Skin of body (tissue), 2 donors: ENCODE results near the gene ZNF106. TPM values are rescaled to one million over a fixed set of nuclear protein-coding genes. Genes with fewer than 3 reads are reported as not detected.

Source experiments
- DNase-seq: peaks from one replicate; lab custom pipeline; 2025; lab: John Stamatoyannopoulos, UW
- total RNA-seq: library from RNA; depleted of rRNA; stranded (reverse); fragments of >200 nt; gene quantifications from one replicate; pipeline ENCODE4 v1.2.3, GENCODE V29; 2014

The ZNF106 gene
- total RNA-seq: 91.1 TPM

GRCh38 chr15:42490671-42491538, at the start of gene ZNF106:
Gene ZNF106 (minus strand): TSS chr15:42491141. CDS start chr15:42472289, 18,852 bp downstream.
- DNase-seq: peak; percentile 92

GRCh38 chr15:42533246-42533645, 42.3 kb upstream of the ZNF106 start:
- DNase-seq: no peak

- DNase-seq: no peak
Measured at GRCh38 chr15:42528970-42529369, 38.0 kb upstream of the ZNF106 start.

- no peak for DNase-seq
Measured at GRCh38 chr15:42523331-42523730, 32.4 kb upstream of the ZNF106 start.

DNA sequence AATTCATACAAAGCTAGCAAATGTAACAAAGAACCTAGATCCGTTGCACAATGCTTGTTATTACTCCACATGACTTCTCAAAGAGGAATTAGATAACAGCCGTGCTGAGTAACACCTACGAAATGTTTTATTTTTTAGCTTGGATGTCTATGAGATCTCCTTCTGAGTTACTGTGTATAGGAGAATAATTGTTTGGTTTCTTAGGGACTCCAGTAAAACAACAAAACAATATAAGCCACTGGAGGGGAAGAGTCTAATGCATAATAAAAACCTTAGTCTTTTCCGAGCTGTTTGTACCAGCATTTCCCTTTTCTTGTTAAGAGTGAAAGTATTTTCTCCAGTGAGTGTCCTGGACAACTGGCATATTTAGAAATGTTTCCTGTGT, 20.1 kb upstream of the ZNF106 start:
- no peak for DNase-seq

GRCh38 chr15:42510258-42511006, 19.5 kb upstream of the ZNF106 start:
- no peak for DNase-seq

DNA sequence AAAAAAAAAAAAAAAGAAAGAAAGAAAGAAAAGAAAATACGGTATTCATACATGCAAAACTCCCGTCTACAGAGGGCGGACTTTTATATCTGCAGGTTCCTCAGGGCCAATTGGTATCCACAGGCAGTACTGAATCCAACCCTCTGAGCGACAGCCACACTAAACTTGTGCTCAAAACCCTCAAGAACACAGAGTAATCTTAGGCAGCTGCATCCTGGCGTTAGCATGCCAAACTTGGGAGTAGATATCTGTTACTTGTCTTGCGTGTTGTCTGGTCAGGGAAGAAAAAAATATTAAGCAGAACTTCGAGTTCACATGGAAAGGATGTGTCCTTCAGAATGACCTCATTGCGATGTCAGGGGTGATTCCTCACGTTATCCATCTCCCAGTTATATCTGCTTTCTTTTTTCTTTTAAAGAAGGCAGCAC, 17.3 kb upstream of the ZNF106 start:
- DNase-seq: no peak

GRCh38 chr15:42507514-42507913, 16.6 kb upstream of the ZNF106 start:
- DNase-seq: no peak

DNA sequence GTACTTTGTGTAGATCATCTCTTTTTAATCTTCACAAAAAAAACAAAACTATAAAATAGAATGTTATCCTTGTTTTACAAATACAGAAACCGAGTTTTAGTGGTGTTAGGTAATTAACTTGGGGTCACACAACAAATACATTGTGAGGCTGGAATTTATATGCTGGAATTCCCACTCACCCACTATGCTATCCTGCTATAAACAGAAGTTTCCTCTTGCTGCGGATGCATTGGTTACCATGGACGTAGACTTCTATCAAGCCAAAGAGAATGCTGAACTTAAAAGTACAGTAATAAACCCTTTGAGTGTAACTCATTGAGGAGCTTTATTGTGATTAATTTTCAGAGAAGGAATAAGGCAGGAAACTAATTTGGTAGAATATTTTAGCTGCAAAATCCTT, 13.7 kb upstream of the ZNF106 start:
- no peak for DNase-seq

GRCh38 chr15:42503825-42504224, 12.9 kb upstream of the ZNF106 start:
- DNase-seq: no peak

- DNase-seq: no peak
Measured at GRCh38 chr15:42502477-42502876, 11.5 kb upstream of the ZNF106 start.

- no peak for DNase-seq
Measured at GRCh38 chr15:42499858-42500609, 9.1 kb upstream of the ZNF106 start.

DNA sequence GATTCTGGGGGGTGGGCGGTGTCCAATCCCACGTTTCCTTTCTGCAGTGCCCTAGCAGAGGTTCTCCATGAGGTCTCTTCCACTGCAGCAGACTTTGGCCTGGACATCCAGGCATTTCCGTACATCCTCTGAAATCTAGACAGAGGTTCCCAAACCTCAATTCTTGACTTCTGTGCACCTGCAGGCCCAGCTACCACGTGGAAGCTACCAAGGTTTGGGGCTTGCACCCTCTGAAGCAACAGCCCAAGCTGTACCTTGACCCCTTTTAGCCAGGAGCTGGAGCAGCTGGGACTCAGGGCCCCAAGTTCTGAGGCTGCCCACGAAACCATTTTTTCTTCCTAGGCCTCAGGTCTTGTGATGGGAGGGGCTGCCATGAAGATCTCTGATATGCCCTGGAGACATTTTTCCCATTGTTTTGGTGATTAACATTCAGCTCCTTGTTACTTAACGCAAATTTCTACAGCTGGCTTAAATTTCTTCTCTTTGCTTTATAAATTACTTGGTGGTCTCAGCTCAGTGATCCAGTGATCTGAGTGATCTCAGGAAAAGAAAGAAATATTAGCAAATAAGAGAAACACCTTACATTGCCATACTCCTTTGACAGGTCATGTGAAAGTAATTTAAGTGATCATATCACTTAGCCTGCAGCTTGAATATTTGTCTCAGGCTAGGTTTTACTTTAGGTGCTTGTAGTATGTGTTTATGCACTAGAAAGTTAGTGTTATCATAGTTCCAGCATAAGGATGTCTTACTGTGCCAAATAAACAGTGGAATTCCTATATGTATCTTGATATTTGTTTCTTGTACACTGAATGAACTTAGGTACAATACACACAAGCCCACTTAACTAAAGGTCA, 7.5 kb upstream of the ZNF106 start:
- DNase-seq: no peak

DNA sequence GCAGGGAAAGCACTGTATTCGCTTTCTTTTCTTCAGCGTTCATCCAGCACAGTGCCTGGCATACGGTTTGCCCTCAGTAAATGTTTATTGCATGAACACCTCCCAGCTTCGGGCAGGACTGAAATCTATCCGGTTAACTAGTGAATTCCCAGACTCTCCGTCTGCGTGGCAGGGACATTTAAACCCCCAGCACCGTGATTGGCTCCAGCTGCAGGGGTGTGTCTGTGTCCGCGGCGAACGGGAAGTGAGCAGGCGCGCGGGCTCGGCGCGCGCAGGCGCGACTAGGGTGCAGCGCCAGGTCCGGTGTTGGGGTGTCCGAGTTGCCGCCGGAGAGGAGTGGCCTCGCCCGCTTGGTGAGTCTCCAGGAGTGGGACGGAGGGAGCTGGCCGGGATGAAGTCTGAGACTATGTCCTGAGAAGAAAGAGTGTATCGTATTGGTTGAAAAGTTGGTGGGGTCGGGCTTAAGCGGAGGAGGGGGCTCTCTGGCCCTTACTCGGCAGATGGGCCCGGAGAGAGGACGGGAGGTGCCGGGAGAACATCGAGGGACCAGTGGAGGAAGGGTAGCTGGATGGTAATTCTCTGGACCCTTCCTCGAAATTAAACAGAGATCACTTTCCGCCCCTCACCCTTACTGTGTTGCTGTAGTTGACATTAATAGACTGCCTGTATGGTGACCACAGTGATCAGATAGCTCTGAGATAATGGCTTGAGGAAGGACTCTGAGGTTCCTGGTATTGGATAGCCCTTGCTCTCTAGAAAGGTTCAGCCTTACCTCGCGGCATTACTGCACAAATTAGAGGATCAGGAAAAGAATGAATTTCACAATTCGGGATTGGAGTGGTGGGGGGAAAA, 4.6 kb upstream of the ZNF106 start, which contains the start of gene SNAP23:
Gene SNAP23, plus strand, starts transcription at position 274 of the 852 bp plus-strand sequence. CDS start 16,213 bp downstream, outside the sequence.
- DNase-seq: peak; percentile 96

GRCh38 chr15:42494998-42495360, 4.0 kb upstream of the ZNF106 start:
- DNase-seq: peak; percentile 75

DNA sequence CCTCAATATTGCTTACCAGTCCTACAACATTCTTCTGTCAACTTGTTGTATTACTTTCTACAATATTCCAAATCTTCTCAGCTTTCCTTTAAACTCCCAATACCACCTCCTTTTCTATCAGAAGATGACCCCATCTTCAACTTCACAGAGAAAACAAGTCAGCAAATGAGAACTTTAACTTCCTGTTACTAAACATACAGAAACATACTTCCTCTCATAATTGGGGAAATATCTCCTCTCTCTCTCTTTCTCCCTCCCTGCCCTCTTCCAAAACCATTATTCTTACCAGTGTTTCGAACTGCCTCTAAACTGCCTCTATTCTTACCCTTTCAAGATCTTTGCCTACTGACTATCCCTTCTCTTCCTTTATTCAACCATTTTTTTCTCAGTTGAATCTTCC, 2.7 kb upstream of the ZNF106 start:
- no peak for DNase-seq

GRCh38 chr15:42491539-42492225, 741 bp upstream of the ZNF106 start:
- no peak for DNase-seq

GRCh38 chr15:42490291-42490670, 660 bp downstream of the ZNF106 start:
- DNase-seq: no peak

- no peak for DNase-seq
Measured at GRCh38 chr15:42483677-42484076, 7.3 kb downstream of the ZNF106 start.
